HepG2 (cell line): Measurements from ENCODE around the gene C1orf159. TPM values are rescaled to one million over a fixed set of nuclear protein-coding genes. Genes with fewer than 3 reads are reported as not detected.

Source experiments
- CAMTA2 ChIP-seq: sonication (generic); formaldehyde crosslinking; IDR thresholded peaks from 2 replicates; pipeline ENCODE4 v1.4.0; 2020; ENCODE audit warnings: mild to moderate bottlenecking, missing genetic modification reagents, borderline replicate concordance
- GATA4 ChIP-seq: sonication (generic); IDR thresholded peaks from 2 replicates; pipeline ENCODE4 v1.6.1; 2016; ENCODE audit warnings: antibody characterized with exemption, low read depth, borderline replicate concordance
- HMGXB4 ChIP-seq, 2 experiments: sonication (generic) in 1 of 2; formaldehyde crosslinking in 1 of 2; IDR thresholded peaks; 2 replicates each; pipeline versions ENCODE4 v1.4.0 to v1.6.1; 2018 to 2020; ENCODE audit warnings: missing genetic modification reagents in 2 of 2, borderline replicate concordance in 1 of 2, low read depth in 1 of 2, mild to moderate bottlenecking in 1 of 2, missing biosample characterization in 1 of 2
- KDM5B ChIP-seq: sonication (generic); formaldehyde crosslinking; IDR thresholded peaks from 2 replicates; pipeline ENCODE4 v1.4.0; 2020; ENCODE audit warnings: missing genetic modification reagents, mild to moderate bottlenecking, borderline replicate concordance
- KLF11 ChIP-seq: IDR thresholded peaks from 2 replicates; pipeline ENCODE4 v1.6.1; 2016; ENCODE audit warnings: missing compliant biosample characterization
- KLF9 ChIP-seq: IDR thresholded peaks from 2 replicates; pipeline ENCODE4 v1.6.1; 2016; ENCODE audit warnings: low read depth
- NFYB ChIP-seq: sonication (generic); formaldehyde crosslinking; IDR thresholded peaks from 2 replicates; pipeline ENCODE4 v1.4.0; 2020; ENCODE audit warnings: missing genetic modification reagents
- PCBP2 ChIP-seq: fragments of 200-400 bp; formaldehyde crosslinking; optimal IDR thresholded peaks from 2 replicates; pipeline ENCODE3; 2018; ENCODE audit warnings: low read length, low read depth; ENCODE audit not compliant: poor library complexity, severe bottlenecking
- SRY ChIP-seq: sonication (generic); formaldehyde crosslinking; IDR thresholded peaks from 2 replicates; pipeline ENCODE4 v1.8.0; 2022; ENCODE audit warnings: mild to moderate bottlenecking, missing genetic modification reagents
- SYNCRIP ChIP-seq: fragments of 200-400 bp; formaldehyde crosslinking; IDR thresholded peaks from 2 replicates; pipeline ENCODE4 v1.6.1; 2018; ENCODE audit warnings: mild to moderate bottlenecking, low read depth, low read length; ENCODE audit not compliant: insufficient read depth
- ZBTB1 ChIP-seq: sonication (generic); formaldehyde crosslinking; IDR thresholded peaks from 2 replicates; pipeline ENCODE4 v1.4.0; 2020; ENCODE audit warnings: missing genetic modification reagents, borderline replicate concordance
- ZHX2 ChIP-seq, 2 experiments: sonication (generic) in 1 of 2; formaldehyde crosslinking in 1 of 2; IDR thresholded peaks; 2 replicates each; pipeline versions ENCODE4 v1.6.1 to v1.9.0; 2014 to 2022; ENCODE audit warnings: antibody characterized with exemption in 1 of 2, borderline replicate concordance in 1 of 2, inconsistent platforms in 1 of 2, low read depth in 1 of 2, missing genetic modification reagents in 1 of 2
- ZMAT3 ChIP-seq: sonication (generic); formaldehyde crosslinking; conservative IDR thresholded peaks from 2 replicates; pipeline ENCODE4 v1.7.0; 2021; ENCODE audit warnings: missing genetic modification reagents
- ZNF3 ChIP-seq: IDR thresholded peaks from 2 replicates; pipeline ENCODE4 v1.7.0; 2017; ENCODE audit warnings: inconsistent platforms
- ZNF317 ChIP-seq: sonication (generic); formaldehyde crosslinking; IDR thresholded peaks from 2 replicates; pipeline ENCODE4 v1.5.0; 2020; ENCODE audit warnings: mild to moderate bottlenecking, missing genetic modification reagents
- ZNF337 ChIP-seq: sonication (generic); formaldehyde crosslinking; IDR thresholded peaks from 2 replicates; pipeline ENCODE4 v1.5.1; 2020; ENCODE audit warnings: missing genetic modification reagents, low read depth, mild to moderate bottlenecking, borderline replicate concordance
- ZNF367 ChIP-seq: sonication (generic); formaldehyde crosslinking; IDR thresholded peaks from 2 replicates; pipeline ENCODE4 v1.4.0; 2020; ENCODE audit warnings: missing genetic modification reagents, borderline replicate concordance
- ZNF558 ChIP-seq: sonication (generic); formaldehyde crosslinking; IDR thresholded peaks from 2 replicates; pipeline ENCODE4 v1.9.0; 2022; ENCODE audit warnings: mild to moderate bottlenecking, missing genetic modification reagents, borderline replicate concordance
- ZNF644 ChIP-seq: IDR thresholded peaks from 2 replicates; pipeline ENCODE4 v1.6.1; 2016; ENCODE audit warnings: low read depth
- polyA plus RNA-seq, 8 experiments: library from polyadenylated mRNA; depleted of rRNA in 3 of 8; stranded (reverse) in 7 of 8; unstranded in 1 of 8; fragments of >200 nt; fragmentation: Illumina TruSeq in 4 of 8; extraction: Trizol in 4 of 8; gene quantifications; 2 replicates each; pipeline versions ENCODE4 v1.2.1 to v1.2.3, GENCODE V29; 2011 to 2016; ENCODE audit warnings: low read depth in 4 of 8, missing spikeins in 1 of 8, mixed read lengths in 1 of 8; ENCODE audit not compliant: insufficient read depth in 1 of 8
- total RNA-seq, 5 experiments: library from RNA; depleted of rRNA; stranded (reverse); fragments of >200 nt; fragmentation: Illumina TruSeq; extraction: Trizol; gene quantifications; 2 replicates each; pipeline ENCODE4 v1.2.3, GENCODE V29; 2016; ENCODE audit warnings: low read depth in 1 of 5

Gene C1orf159
- total and polyA plus RNA-seq, 2 of the 13 experiments (the other 11 are each of a cell fraction or from before 2014, with no cell fraction given), result 3.8 to 6.7 TPM

GRCh38 chr1:1059494-1060280 lies 56.2 kb downstream of the C1orf159 start (continued):
- TF ChIP-seq ZHX2 (IDR thresholded peaks at IDR 0.05; ENCODE audit: low read depth), result no peak
- no peak for TF ChIP-seq ZHX2 (CRISPR knock-in tag; IDR thresholded peaks at IDR 0.05; ENCODE audit: borderline replicate concordance)
- 0 out of 2 replicates have a peak, but pooled peaks have one; percentile 28 for TF ChIP-seq GATA4
- no peak for TF ChIP-seq ZNF317 (CRISPR knock-in tag)
- no peak for TF ChIP-seq ZMAT3 (CRISPR knock-in tag)
- peak; percentile 30 to 57; a peak in 1 of 4 replicates for TF ChIP-seq HMGXB4 (CRISPR knock-in tag; IDR thresholded peaks at IDR 0.05; ENCODE audit: borderline replicate concordance in 1 of 2, low read depth in 1 of 2)
- TF ChIP-seq PCBP2, result no peak
- no peak for TF ChIP-seq KLF11 (CRISPR knock-in tag)
- peak; percentile 28; the same call in 1 of the 2 replicates for TF ChIP-seq SRY (CRISPR knock-in tag)
- TF ChIP-seq ZNF3 (CRISPR knock-in tag), result no peak
- no peak for TF ChIP-seq ZNF367
- no peak for TF ChIP-seq CAMTA2 (CRISPR knock-in tag)
- TF ChIP-seq ZBTB1, result no peak
- TF ChIP-seq KLF9 (CRISPR knock-in tag), result no peak
- TF ChIP-seq KDM5B, result 0 out of 2 replicates have a peak, but pooled peaks have one; percentile 1
- TF ChIP-seq ZNF337 (CRISPR knock-in tag), result no peak
- TF ChIP-seq ZNF558, result 0 out of 2 replicates have a peak, but pooled peaks have one; percentile 38
- no peak for TF ChIP-seq ZNF644 (CRISPR knock-in tag)
- no peak for TF ChIP-seq NFYB
- no peak for TF ChIP-seq SYNCRIP
